BLaER1 (cell line): Measurements from ENCODE around the gene M6PR.

Experiments
- H3K27ac ChIP-seq: shearing (Covaris generic); formaldehyde crosslinking; 2 replicates; pipeline ENCODE4 v1.8.1; 2022
- H3K27me3 ChIP-seq: shearing (Covaris generic); formaldehyde crosslinking; 2 replicates; pipeline ENCODE4 v1.8.1; 2022
- H3K36me3 ChIP-seq: shearing (Covaris generic); formaldehyde crosslinking; 2 replicates; pipeline ENCODE4 v1.8.1; 2022
- H3K4me1 ChIP-seq: shearing (Covaris generic); formaldehyde crosslinking; 2 replicates; pipeline ENCODE4 v1.8.1; 2022
- H3K4me2 ChIP-seq: shearing (Covaris generic); formaldehyde crosslinking; 2 replicates; pipeline ENCODE4 v1.8.1; 2022
- H3K4me3 ChIP-seq: shearing (Covaris generic); formaldehyde crosslinking; 2 replicates; pipeline ENCODE4 v1.8.1; 2022
- H3K9ac ChIP-seq: shearing (Covaris generic); formaldehyde crosslinking; 2 replicates; pipeline ENCODE4 v1.8.1; 2022
- H3K9me3 ChIP-seq: shearing (Covaris generic); formaldehyde crosslinking; 2 replicates; pipeline ENCODE4 v1.8.1; 2022
- H4K20me1 ChIP-seq: shearing (Covaris generic); formaldehyde crosslinking; 2 replicates; pipeline ENCODE4 v1.8.1; 2022
- Cebpa-rat ChIP-seq: shearing (Covaris generic); IDR thresholded peaks from 2 replicates; pipeline ENCODE4 v1.8.1; 2022

The M6PR gene

DNA sequence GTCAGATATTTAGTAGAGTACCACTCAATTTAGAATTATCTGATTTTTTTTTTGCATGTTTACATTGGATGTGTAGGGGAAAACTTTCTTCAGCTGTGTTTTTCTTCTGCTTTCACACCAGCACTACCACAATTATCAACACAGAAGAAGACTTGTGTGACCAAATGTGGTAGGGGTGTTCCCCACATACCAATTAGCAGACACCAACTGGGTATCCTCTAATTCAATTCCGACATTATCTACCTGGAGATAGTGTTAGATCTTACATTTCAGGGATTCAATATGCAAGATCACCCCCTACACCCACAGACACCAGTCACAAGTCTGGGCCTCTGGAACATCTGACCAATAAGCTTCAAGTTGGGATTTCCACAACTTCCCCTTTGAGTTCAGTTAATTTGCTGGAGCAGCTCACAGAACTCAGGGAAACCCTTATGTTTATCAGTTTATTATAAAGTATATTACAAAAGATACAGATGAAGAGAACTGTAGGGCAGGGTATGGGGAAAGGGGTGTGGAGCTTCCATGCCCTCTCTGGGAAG, 35.8 kb upstream of the M6PR start:
- Histone ChIP-seq H3K4me1 (peaks cover 12% of the 10 kb centered on the region), H3K27ac (no peak overlapping the region), H3K9ac (no peak overlapping the region), H3K36me3 (0 out of 2 replicates have a peak, but pooled peaks cover 6% of the 10 kb centered on the region), H3K4me2 (no peak overlapping the region), H3K27me3 (no peaks in the 10 kb centered on the region), H4K20me1 (no peaks in the 10 kb centered on the region), H3K9me3 (peaks cover 5% of the 10 kb centered on the region), H3K4me3 (no peak overlapping the region)
- TF ChIP-seq Cebpa-rat: no peak

DNA sequence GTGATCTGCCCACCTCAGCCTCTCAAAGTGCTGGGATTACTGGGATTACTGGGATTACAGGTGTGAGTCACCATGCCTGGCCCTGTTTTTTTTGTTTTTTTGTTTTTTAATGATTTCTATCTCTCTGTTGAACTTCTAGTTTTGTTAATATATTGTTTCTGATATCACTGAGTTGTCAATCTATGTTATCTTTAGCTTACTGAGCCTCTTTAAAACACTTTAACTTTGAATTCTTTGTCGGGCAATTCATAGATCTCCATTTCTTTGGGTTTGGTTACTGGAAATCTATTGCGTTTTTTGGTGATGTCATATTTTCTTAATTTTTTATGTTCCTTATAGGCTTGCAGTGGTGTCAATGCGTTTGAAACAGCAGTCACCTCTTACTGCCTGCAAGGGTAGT, 30.7 kb upstream of the M6PR start:
- no peak overlapping the region for H3K4me2 ChIP-seq
- H3K27me3 ChIP-seq: no peaks in the 10 kb centered on the region
- no peak overlapping the region for H3K4me3 ChIP-seq
- H3K36me3 ChIP-seq: peaks cover 8% of the 10 kb centered on the region; the same call in 1 of the 2 replicates
- no peaks in the 10 kb centered on the region for H3K4me1 ChIP-seq
- TF ChIP-seq Cebpa-rat: no peak
- H3K27ac ChIP-seq: no peak overlapping the region
- H4K20me1 ChIP-seq: no peaks in the 10 kb centered on the region
- H3K9ac ChIP-seq: no peak overlapping the region
- H3K9me3 ChIP-seq: peaks cover 26% of the 10 kb centered on the region

DNA sequence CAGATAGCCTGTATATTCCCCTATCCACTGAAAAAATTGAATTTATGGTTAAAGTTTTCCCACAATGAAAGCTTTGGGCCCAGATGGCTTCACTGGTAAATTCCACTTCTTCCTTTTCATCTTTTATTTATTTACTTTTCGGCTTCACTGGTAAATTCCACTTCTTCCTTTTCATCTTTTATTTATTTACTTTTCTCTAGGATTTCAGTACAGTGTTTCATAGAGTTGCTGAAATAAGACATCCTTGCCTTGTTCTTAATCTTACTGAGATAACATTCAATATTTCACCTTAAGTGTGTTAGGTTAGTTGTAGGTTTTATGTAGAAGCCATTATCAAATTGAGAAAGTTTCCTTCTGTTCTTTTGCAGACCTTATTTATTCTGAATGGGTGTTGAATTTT, 21.0 kb upstream of the M6PR start:
- TF ChIP-seq Cebpa-rat: no peak
- Histone ChIP-seq H3K4me1 (no peaks in the 10 kb centered on the region), H3K4me2 (no peak overlapping the region), H3K9me3 (peaks cover 32% of the 10 kb centered on the region), H3K27me3 (no peaks in the 10 kb centered on the region), H3K27ac (no peak overlapping the region), H3K36me3 (no peaks in the 10 kb centered on the region), H3K9ac (no peak overlapping the region), H3K4me3 (no peak overlapping the region), H4K20me1 (no peaks in the 10 kb centered on the region)

DNA sequence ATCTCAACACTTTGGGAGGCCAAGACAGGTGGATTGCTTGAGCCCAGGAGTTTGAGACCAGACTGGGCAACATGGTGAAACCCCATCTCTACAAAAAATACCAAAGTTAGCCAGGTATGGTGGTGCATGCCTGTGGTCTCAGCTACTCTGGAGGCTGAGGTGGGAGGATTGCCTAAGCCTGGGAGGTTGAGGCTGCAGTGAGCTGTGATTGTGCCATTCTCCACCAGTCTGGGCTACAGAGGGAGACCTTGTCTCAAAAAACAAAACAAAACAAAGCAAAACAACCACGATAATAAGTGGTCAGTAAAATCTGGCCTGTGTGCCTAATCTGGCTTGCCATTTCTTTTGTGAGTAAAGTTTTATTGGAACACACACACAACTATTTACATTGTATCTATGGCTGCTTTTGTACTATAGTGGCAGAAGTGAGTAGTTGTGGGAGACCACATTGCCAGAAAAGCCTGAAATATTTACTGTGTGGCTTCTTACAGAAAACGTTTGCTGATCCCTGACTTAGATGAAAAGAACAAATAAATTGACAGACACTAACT, 20.5 kb upstream of the M6PR start:
- Histone ChIP-seq H3K36me3 (no peaks in the 10 kb centered on the region), H3K27me3 (no peaks in the 10 kb centered on the region), H3K27ac (no peak overlapping the region), H3K9me3 (peaks cover 32% of the 10 kb centered on the region), H3K9ac (no peak overlapping the region), H3K4me3 (no peak overlapping the region), H4K20me1 (no peaks in the 10 kb centered on the region), H3K4me2 (no peak overlapping the region), H3K4me1 (no peaks in the 10 kb centered on the region)
- no peak for TF ChIP-seq Cebpa-rat

DNA sequence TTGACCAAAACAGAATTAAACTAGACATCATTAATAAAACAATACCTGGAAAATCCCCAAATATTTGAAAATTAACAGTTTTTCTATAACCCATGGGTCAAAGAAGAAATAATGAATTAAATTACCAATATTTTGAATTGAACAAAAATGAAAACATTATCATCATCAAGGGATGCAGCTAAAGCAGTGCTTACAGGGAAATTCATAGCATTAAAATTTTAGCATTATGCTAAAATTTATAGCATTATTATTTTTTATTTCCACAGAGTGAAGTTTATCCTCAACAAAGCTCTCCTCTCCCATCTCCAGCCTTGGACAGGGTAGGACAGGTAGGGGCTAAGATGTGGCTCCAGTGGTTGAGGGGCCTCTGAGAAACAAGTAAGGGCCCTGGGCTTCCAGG, 19.3 kb upstream of the M6PR start:
- H3K4me2 ChIP-seq: no peak overlapping the region
- H4K20me1 ChIP-seq: no peaks in the 10 kb centered on the region
- no peaks in the 10 kb centered on the region for H3K4me1 ChIP-seq
- H3K9me3 ChIP-seq: peaks cover 32% of the 10 kb centered on the region
- no peak overlapping the region for H3K9ac ChIP-seq
- no peaks in the 10 kb centered on the region for H3K27me3 ChIP-seq
- H3K27ac ChIP-seq: no peak overlapping the region
- H3K4me3 ChIP-seq: no peak overlapping the region
- H3K36me3 ChIP-seq: no peaks in the 10 kb centered on the region
- TF ChIP-seq Cebpa-rat: no peak

DNA sequence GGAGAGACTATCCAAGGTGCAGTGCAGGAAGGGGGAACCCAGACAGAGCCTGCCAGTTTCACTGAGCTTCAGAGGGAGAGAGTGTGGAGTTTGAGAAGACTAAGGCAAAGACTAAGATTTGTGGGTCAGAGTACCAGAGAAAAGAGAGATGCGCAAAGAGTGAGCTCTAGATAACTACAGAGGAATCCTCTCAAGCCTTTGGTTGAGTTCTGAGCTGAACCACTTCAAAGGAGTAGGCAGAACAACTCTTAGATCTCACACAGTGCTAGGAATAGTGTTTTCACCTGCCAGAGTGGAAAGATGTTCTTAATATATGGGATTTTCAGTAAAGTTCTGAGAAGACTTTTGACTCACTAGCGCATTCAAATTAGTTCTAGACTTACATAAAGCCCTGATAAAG, 10.7 kb upstream of the M6PR start:
- Histone ChIP-seq H3K36me3 (peaks cover 21% of the 10 kb centered on the region), H3K4me3 (no peak overlapping the region), H3K4me2 (no peak overlapping the region), H3K9ac (no peak overlapping the region), H3K9me3 (peaks cover 17% of the 10 kb centered on the region), H3K4me1 (no peaks in the 10 kb centered on the region), H4K20me1 (no peaks in the 10 kb centered on the region), H3K27ac (no peak overlapping the region), H3K27me3 (no peaks in the 10 kb centered on the region)
- TF ChIP-seq Cebpa-rat: no peak

DNA sequence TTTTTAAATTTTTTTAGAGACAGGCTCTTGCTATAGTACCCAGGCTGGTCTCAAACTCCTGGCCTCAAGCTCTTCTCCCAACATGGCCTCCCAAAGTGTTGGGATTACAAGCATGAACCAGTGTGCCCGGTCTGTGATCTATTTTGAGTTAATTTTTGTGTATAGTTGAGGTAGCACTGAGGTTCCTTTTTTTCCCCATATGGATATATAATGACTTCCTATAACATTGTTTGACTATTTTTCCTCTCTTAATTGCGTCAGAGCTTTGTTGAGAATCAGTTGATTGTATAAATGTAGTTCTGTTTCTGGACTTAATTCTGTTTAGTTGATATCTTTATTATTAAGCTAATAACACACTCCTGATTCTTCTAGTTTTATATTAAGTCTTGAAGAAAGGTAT, 8.6 kb upstream of the M6PR start:
- Histone ChIP-seq H3K9ac (no peak overlapping the region), H3K4me3 (no peak overlapping the region), H3K27me3 (no peaks in the 10 kb centered on the region), H4K20me1 (no peaks in the 10 kb centered on the region), H3K4me2 (no peak overlapping the region), H3K4me1 (no peaks in the 10 kb centered on the region), H3K9me3 (peaks cover 38% of the 10 kb centered on the region), H3K27ac (no peak overlapping the region), H3K36me3 (peaks cover 37% of the 10 kb centered on the region)
- TF ChIP-seq Cebpa-rat: no peak

DNA sequence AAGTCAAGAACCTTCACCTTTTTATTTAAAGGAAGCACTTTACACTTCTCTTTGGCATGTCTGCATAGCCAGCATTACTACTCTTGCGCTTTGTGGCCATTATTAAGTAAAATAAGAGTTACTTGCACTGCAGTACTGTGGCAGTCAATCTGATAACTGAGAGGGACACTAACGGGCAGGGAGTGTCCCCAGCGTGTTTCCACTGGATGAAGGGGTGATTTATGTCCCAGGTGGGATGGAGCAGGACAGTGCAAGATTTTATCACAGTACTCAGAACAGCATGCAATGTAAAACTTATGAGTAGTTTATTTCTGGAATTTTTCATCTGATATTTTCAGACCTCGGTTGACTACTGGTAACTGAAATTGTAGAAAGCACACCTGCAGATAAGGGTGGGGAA, 8.1 kb upstream of the M6PR start:
- no peak overlapping the region for H3K4me2 ChIP-seq
- H3K27ac ChIP-seq: no peak overlapping the region
- no peaks in the 10 kb centered on the region for H3K27me3 ChIP-seq
- no peak overlapping the region for H3K4me3 ChIP-seq
- H3K9me3 ChIP-seq: peaks cover 43% of the 10 kb centered on the region
- no peak overlapping the region for H3K9ac ChIP-seq
- peaks cover 38% of the 10 kb centered on the region for H3K36me3 ChIP-seq
- TF ChIP-seq Cebpa-rat: no peak
- H3K4me1 ChIP-seq: no peaks in the 10 kb centered on the region
- no peaks in the 10 kb centered on the region for H4K20me1 ChIP-seq

DNA sequence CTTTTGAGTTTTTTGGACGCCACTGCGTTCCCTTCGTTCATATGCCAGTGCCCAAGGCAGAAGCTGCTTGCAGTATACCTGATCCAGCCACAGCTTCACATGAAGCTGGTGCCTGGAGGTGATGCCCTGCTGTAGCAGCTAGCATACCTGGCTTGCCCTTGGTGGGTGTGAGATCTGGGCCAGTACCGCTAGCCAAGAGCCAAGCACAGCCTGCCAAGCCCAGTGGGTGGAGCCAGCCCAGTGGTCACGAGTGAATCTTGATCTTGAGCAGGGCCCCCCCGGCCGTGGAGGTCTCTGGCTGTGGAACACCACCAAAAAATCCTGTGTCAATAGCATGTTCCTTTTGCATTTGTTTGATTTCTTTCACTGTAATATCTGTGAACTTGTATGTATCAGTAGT, 7.3 kb upstream of the M6PR start:
- no peaks in the 10 kb centered on the region for H3K4me1 ChIP-seq
- no peaks in the 10 kb centered on the region for H4K20me1 ChIP-seq
- no peak overlapping the region for H3K9ac ChIP-seq
- TF ChIP-seq Cebpa-rat: no peak
- H3K27me3 ChIP-seq: no peaks in the 10 kb centered on the region
- peaks cover 37% of the 10 kb centered on the region for H3K36me3 ChIP-seq
- peaks cover 49% of the 10 kb centered on the region for H3K9me3 ChIP-seq
- no peak overlapping the region for H3K4me2 ChIP-seq
- no peak overlapping the region for H3K27ac ChIP-seq
- no peak overlapping the region for H3K4me3 ChIP-seq

DNA sequence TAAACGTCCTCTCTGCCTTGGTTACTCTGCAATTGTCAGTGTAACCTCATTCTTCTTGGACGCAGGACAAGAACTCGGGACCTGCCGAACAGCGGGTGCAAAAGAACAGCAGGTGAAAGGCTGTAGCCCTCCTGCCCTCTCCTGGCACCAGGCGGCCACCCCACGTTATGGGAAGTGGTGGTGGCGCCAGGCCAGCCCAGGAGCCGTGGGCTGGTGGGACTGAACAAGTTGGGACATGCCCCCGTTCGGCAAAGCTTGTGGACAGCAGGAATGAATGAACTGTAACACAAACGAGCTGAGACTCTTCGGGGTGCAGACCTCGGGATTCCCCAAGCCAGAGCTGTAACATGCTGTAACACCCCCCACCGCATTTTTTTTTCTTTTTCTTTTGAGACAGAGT, 6.6 kb upstream of the M6PR start:
- H4K20me1 ChIP-seq: no peaks in the 10 kb centered on the region
- peaks cover 34% of the 10 kb centered on the region for H3K36me3 ChIP-seq
- no peak for TF ChIP-seq Cebpa-rat
- no peak overlapping the region for H3K4me2 ChIP-seq
- H3K4me3 ChIP-seq: no peak overlapping the region
- no peaks in the 10 kb centered on the region for H3K27me3 ChIP-seq
- H3K27ac ChIP-seq: no peak overlapping the region
- no peak overlapping the region for H3K9ac ChIP-seq
- peaks cover 49% of the 10 kb centered on the region for H3K9me3 ChIP-seq
- peaks cover 5% of the 10 kb centered on the region; the same call in 1 of the 2 replicates for H3K4me1 ChIP-seq
